A673 (cell line): Measurements from ENCODE around the gene PDGFD.

Experiments
- EZH2 ChIP-seq: fragments of 200-600 bp; sonication (generic); IDR thresholded peaks from 2 replicates; pipeline ENCODE4 v1.6.1; 2017; ENCODE audit warnings: borderline replicate concordance, low read depth, mild to moderate bottlenecking, mixed read lengths, antibody characterized with exemption, low read length; ENCODE audit not compliant: poor library complexity, severe bottlenecking
- TF ChIP-seq, protein P1 (sequence below): fragments of 300-800, 200-600 bp; sonication (generic); conservative IDR thresholded peaks from 2 replicates; pipeline ENCODE4 v1.5.1; 2017; ENCODE audit warnings: low read depth, mild to moderate bottlenecking, antibody characterized with exemption, low read length, moderate library complexity, mixed read lengths

DNA sequence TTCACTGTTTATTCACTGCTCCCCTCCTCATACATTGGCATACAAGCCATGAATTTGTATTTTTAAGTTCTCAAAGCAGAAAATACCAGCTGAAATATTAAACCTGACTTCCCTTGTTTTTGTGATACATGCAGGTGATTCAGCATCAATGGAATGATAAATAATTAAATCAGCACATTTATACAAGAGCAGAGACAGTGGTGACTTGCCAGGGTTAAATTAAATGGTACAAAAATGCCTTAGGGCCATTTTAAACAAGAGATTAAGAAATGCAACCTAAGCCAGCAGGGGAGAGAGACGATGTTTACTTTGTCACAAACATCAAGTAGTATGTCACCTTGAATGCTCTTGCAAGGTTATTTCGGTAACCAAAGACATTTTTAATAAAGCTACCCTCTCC lies 223.4 kb downstream of the PDGFD start:
- TF ChIP-seq, protein P1, sequence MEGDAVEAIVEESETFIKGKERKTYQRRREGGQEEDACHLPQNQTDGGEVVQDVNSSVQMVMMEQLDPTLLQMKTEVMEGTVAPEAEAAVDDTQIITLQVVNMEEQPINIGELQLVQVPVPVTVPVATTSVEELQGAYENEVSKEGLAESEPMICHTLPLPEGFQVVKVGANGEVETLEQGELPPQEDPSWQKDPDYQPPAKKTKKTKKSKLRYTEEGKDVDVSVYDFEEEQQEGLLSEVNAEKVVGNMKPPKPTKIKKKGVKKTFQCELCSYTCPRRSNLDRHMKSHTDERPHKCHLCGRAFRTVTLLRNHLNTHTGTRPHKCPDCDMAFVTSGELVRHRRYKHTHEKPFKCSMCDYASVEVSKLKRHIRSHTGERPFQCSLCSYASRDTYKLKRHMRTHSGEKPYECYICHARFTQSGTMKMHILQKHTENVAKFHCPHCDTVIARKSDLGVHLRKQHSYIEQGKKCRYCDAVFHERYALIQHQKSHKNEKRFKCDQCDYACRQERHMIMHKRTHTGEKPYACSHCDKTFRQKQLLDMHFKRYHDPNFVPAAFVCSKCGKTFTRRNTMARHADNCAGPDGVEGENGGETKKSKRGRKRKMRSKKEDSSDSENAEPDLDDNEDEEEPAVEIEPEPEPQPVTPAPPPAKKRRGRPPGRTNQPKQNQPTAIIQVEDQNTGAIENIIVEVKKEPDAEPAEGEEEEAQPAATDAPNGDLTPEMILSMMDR = no peak
- TF ChIP-seq EZH2 = no peak
